ENCODE measurements around the gene KIF18B. TPM values are rescaled to one million over a fixed set of nuclear protein-coding genes. Genes with fewer than 3 reads are reported as not detected.

KIF18B gene
- total RNA-seq, 2 experiments from 2014 or later, result 104 to 113 TPM

DNA sequence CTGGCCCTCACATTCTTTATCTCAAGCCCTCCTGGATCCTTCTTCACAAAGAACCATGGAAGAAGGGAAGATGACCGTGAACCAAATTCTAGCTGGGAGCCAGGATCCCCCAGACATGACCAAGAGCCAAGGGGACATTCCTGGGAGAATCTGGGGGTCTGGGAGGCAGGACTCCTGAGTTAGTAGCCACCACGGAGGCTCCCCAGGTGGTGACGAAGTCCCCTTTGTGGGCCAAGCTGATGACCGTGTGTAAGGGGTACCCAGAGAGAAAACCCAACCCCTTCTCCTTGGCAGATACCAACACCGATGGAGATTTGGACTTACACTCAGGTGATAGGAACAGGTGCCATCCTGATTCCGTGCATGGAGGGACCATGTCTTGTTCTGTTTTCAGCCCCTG, 25.4 kb downstream of the KIF18B start:
- Mint-ChIP-seq H3K9me3 (ENCODE audit: insufficient read depth) (no peaks in the 10 kb centered on the region), H3K27me3 (ENCODE audit: low read depth) (peaks cover 11% of the 10 kb centered on the region), H3K27ac (no peak overlapping the region), H3K4me1 (ENCODE audit: low read depth) (peaks cover 6% of the 10 kb centered on the region), H3K4me3 (no peak overlapping the region), H3K36me3 (ENCODE audit: low read depth) (peaks cover 19% of the 10 kb centered on the region)
- ATAC-seq, result no peak
- ChIA-PET POLR2A (interaction anchor here (1.2 to 2.1 kb wide), 2 partner anchors 25 to 26 kb away, joined by 3 to 5 read pairs; partner anchors contain the start of gene KIF18B), CTCF (interaction anchor here (4.2 kb wide), 1 partner anchor 99 kb away, joined by 78 read pairs; no protein-coding TSS in a partner anchor)
- DNase-seq, result no peak

GRCh38 chr17:44921122-44921882, 26.3 kb downstream of the KIF18B start:
- no peaks in the 10 kb centered on the region for H3K9me3 Mint-ChIP-seq (ENCODE audit: insufficient read depth)
- no peak for ATAC-seq
- H3K4me3 Mint-ChIP-seq, result no peak overlapping the region
- H3K27me3 Mint-ChIP-seq (ENCODE audit: low read depth), result peaks cover 11% of the 10 kb centered on the region
- CTCF ChIA-PET, result interaction anchor here (1.0 to 4.2 kb wide), 12 partner anchors 11 to 276 kb away, joined by 3 to 78 read pairs (median 8); partner anchors contain the start of genes ACBD4 and EFTUD2
- no peak overlapping the region for H3K27ac Mint-ChIP-seq
- H3K4me1 Mint-ChIP-seq (ENCODE audit: low read depth), result peaks cover 6% of the 10 kb centered on the region
- no peak for DNase-seq
- peaks cover 13% of the 10 kb centered on the region for H3K36me3 Mint-ChIP-seq (ENCODE audit: low read depth)
- POLR2A ChIA-PET, result interaction anchor here (1.3 to 2.1 kb wide), 3 partner anchors 9 to 27 kb away, joined by 3 to 5 read pairs (median 3); partner anchors contain the start of gene KIF18B

GRCh38 chr17:44920565-44920940, 27.0 kb downstream of the KIF18B start:
- CTCF ChIA-PET, result interaction anchor here (0.6 to 4.2 kb wide), 25 partner anchors 10 to 277 kb away, joined by 3 to 78 read pairs (median 4); partner anchors contain the start of genes ACBD4, C1QL1 and EFTUD2
- ATAC-seq, result no peak

DNA sequence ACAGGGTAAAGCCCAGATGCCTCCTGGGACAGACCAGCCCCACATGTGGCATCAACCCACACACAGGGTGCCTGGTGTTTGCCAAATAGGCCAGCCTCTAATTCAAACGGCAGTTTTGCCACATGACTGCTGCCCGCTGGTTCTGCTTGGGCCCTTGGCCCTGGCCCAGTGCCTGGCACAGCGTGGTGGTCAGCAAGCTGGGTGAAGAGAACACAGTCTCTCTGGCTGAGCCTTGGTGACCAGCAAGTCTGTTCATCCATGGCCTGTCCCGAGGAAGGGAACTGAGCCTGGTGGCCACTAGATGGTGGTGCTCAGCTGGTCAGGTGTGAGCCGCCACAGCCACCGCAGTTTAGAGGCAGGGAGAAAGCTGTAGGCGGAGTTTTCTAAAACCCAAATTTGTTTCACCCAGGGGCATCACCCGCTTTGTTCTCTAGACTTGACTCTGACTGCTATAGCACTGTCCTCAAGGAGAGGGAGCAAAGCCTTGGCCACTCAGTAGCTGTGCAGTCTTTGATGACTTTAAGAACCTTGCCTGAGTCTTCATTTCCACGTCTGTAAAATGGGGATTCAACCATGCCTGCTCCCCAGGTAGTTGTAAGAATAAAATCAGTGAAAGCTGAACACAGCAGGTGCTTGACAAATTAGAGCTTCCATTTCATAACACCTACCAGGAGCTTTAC, 27.5 kb downstream of the KIF18B start:
- no peak overlapping the region for H3K4me3 Mint-ChIP-seq
- H3K9me3 Mint-ChIP-seq (ENCODE audit: insufficient read depth), result no peaks in the 10 kb centered on the region
- H3K27me3 Mint-ChIP-seq (ENCODE audit: low read depth), result peaks cover 11% of the 10 kb centered on the region
- POLR2A ChIA-PET, result interaction anchor here (1.3 to 2.1 kb wide), 3 partner anchors 11 to 28 kb away, joined by 3 to 5 read pairs (median 3); partner anchors contain the start of gene KIF18B
- H3K4me1 Mint-ChIP-seq (ENCODE audit: low read depth), result peaks cover 6% of the 10 kb centered on the region
- CTCF ChIA-PET, result interaction anchor here (0.6 to 4.2 kb wide), 26 partner anchors 9 to 277 kb away, joined by 3 to 78 read pairs (median 4); partner anchors contain the start of genes ACBD4, C1QL1 and EFTUD2
- no peak overlapping the region for H3K27ac Mint-ChIP-seq
- ATAC-seq, result peak; percentile 84
- peak; percentile 76 for DNase-seq
- H3K36me3 Mint-ChIP-seq (ENCODE audit: low read depth), result peaks cover 4% of the 10 kb centered on the region

More at GRCh38 chr17:44920565-44920940, 27.0 kb downstream of the KIF18B start:
- POLR2A ChIA-PET, result interaction anchor here (1.3 to 2.1 kb wide), 3 partner anchors 10 to 27 kb away, joined by 3 to 5 read pairs (median 3); partner anchors contain the start of gene KIF18B
- Mint-ChIP-seq H3K36me3 (ENCODE audit: low read depth) (peaks cover 5% of the 10 kb centered on the region), H3K27me3 (ENCODE audit: low read depth) (peaks cover 11% of the 10 kb centered on the region), H3K4me3 (no peak overlapping the region), H3K27ac (no peak overlapping the region), H3K4me1 (ENCODE audit: low read depth) (peaks cover 6% of the 10 kb centered on the region), H3K9me3 (ENCODE audit: insufficient read depth) (no peaks in the 10 kb centered on the region)
- DNase-seq, result no peak

DNA sequence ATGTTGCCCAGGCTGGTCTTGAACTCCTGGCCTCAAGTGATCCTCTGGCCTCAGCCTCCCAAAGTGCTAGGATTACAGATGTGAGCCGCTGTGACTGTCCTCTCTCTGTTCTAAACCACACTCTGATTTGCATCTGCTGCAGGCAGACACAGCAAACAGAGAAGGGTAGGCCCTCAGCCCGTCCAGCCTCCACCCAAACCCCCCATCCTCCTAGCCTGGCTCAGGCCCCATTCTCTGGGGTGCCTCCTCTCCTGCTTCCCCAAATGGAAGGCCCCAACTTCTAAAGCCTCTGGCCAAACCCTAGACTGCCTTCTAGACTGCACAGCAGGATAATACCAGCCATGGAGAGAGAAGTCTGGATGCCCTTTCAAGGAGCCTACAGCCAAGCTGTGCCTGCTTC, 28.2 kb downstream of the KIF18B start:
- no peaks in the 10 kb centered on the region for H3K9me3 Mint-ChIP-seq (ENCODE audit: insufficient read depth)
- POLR2A ChIA-PET, result no interaction called here
- ATAC-seq (no peak), DNase-seq (no peak)
- CTCF ChIA-PET, result interaction anchor here (1.0 to 4.2 kb wide), 16 partner anchors 9 to 230 kb away, joined by 3 to 78 read pairs (median 5); partner anchors contain the start of genes ACBD4 and C1QL1
- peaks cover 11% of the 10 kb centered on the region for H3K27me3 Mint-ChIP-seq (ENCODE audit: low read depth)
- no peaks in the 10 kb centered on the region for H3K36me3 Mint-ChIP-seq (ENCODE audit: low read depth)
- no peak overlapping the region for H3K27ac Mint-ChIP-seq
- no peak overlapping the region for H3K4me3 Mint-ChIP-seq
- H3K4me1 Mint-ChIP-seq (ENCODE audit: low read depth), result peaks cover 6% of the 10 kb centered on the region

DNA sequence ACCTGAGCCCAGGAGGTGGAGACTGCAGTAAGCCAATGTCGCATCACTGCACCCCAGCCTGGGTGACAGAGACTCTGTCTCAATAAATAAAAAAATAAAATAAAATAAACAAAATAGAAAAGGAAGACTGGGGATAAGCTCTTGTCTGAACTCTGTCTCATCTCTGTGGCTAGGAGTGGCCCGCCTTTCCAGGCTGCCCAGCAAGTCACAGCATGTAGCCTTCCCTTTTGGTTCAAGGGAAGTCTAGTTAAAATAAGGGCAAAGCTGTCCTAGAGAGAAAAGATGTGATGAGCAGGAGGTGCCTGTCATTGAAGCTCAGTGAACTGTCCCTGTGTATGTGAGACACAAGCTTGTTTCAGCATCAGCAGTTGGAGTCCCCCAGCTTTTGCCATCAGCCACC, 29.6 kb downstream of the KIF18B start:
- no peaks in the 10 kb centered on the region for H3K36me3 Mint-ChIP-seq (ENCODE audit: low read depth)
- no peak for ATAC-seq
- H3K9me3 Mint-ChIP-seq (ENCODE audit: insufficient read depth), result no peaks in the 10 kb centered on the region
- no peak for DNase-seq
- H3K27ac Mint-ChIP-seq, result no peak overlapping the region
- H3K4me3 Mint-ChIP-seq, result no peak overlapping the region
- ChIA-PET POLR2A (interaction anchor here (1.2 kb wide), 1 partner anchor 19 kb away, joined by 3 read pairs; no protein-coding TSS in a partner anchor), CTCF (interaction anchor here (0.9 to 1.3 kb wide), 5 partner anchors 8 to 217 kb away, joined by 3 to 5 read pairs (median 5); partner anchors contain the start of gene ACBD4)
- peaks cover 17% of the 10 kb centered on the region for H3K27me3 Mint-ChIP-seq (ENCODE audit: low read depth)
- peaks cover 11% of the 10 kb centered on the region for H3K4me1 Mint-ChIP-seq (ENCODE audit: low read depth)

- POLR2A ChIA-PET, result interaction anchor here (1.2 kb wide), 1 partner anchor 19 kb away, joined by 3 read pairs; no protein-coding TSS in a partner anchor
- Mint-ChIP-seq H3K27me3 (ENCODE audit: low read depth) (peaks cover 22% of the 10 kb centered on the region), H3K4me3 (no peak overlapping the region), H3K9me3 (ENCODE audit: insufficient read depth) (no peaks in the 10 kb centered on the region), H3K36me3 (ENCODE audit: low read depth) (no peaks in the 10 kb centered on the region), H3K4me1 (ENCODE audit: low read depth) (peaks cover 13% of the 10 kb centered on the region), H3K27ac (no peak overlapping the region)
- CTCF ChIA-PET, result interaction anchor here (1.2 kb wide), 1 partner anchor 218 kb away, joined by 5 read pairs; the partner anchor contains the start of gene ACBD4
- no peak for DNase-seq
- no peak for ATAC-seq
Observed at GRCh38 chr17:44917456-44917855, 30.1 kb downstream of the KIF18B start.

DNA sequence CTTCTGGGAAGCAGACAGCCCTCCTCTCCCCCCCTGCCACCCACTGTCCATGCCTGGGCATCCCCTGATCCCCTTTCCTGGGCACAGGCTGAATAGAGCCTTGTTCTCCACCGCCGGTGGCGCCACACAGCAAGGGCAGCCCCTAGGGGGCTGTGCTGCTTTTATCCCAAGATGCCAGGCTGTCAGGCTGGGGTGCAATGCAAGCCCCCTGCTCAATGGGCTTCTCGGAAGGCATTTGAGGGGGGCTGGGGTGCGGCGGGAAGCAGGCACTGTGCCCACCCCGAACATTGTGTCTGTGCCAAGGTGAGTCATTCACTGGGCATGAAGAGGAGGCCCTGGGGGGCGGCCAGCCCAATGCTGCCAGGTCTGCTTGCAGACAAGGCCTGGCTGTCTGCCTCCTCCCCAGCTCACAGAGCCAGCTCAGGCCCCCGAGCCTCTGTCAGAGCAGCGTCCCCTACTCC, 30.8 kb downstream of the KIF18B start:
- Mint-ChIP-seq H3K4me3 (no peak overlapping the region), H3K9me3 (ENCODE audit: insufficient read depth) (no peaks in the 10 kb centered on the region), H3K27me3 (ENCODE audit: low read depth) (peaks cover 27% of the 10 kb centered on the region), H3K4me1 (ENCODE audit: low read depth) (peaks cover 15% of the 10 kb centered on the region), H3K27ac (no peak overlapping the region), H3K36me3 (ENCODE audit: low read depth) (no peaks in the 10 kb centered on the region)
- DNase-seq (no peak), ATAC-seq (no peak)
- POLR2A ChIA-PET, result interaction anchor here (1.2 kb wide), 1 partner anchor 18 kb away, joined by 3 read pairs; no protein-coding TSS in a partner anchor
- CTCF ChIA-PET, result no interaction called here

- ChIA-PET CTCF (interaction anchor here (1.5 kb wide), 1 partner anchor 220 kb away, joined by 3 read pairs; the partner anchor contains the start of gene ACBD4), POLR2A (no interaction called here)
- peaks cover 18% of the 10 kb centered on the region for H3K4me1 Mint-ChIP-seq (ENCODE audit: low read depth)
- no peak overlapping the region for H3K4me3 Mint-ChIP-seq
- no peaks in the 10 kb centered on the region for H3K36me3 Mint-ChIP-seq (ENCODE audit: low read depth)
- DNase-seq (no peak), ATAC-seq (no peak)
- H3K9me3 Mint-ChIP-seq (ENCODE audit: insufficient read depth), result no peaks in the 10 kb centered on the region
- H3K27ac Mint-ChIP-seq, result no peak overlapping the region
- H3K27me3 Mint-ChIP-seq (ENCODE audit: low read depth), result peaks cover 28% of the 10 kb centered on the region
Observed at GRCh38 chr17:44915862-44916780, 31.5 kb downstream of the KIF18B start.

DNA sequence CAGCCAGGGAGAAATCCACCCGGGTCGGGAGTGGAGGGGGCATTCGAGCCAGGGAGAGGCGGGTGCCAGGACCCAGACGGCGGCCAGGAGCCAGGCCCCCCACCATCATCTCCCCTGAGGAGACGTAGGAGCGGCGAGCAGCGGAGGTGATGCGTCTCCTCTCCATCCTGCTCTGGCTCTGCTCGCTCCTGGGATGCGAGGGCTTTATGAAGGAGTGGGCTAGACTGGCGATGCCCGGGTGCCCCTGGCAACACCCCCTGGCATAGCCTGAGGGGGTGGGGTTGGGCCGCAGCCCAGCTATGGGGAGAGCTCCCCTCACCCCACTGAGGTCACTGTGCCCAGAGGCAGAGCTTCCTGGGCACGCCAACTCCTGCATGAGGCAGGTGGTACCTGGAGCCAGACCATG, 32.2 kb downstream of the KIF18B start, which contains the start of gene GFAP:
GFAP (minus strand) TSS at position 180 of the 406 bp plus-strand sequence; CDS start at position 166, 14 bp downstream.
- Mint-ChIP-seq H3K27me3 (ENCODE audit: low read depth) (peaks cover 27% of the 10 kb centered on the region), H3K27ac (no peak within 1 kb of the TSS), H3K4me3 (no peak within 1 kb of the TSS), H3K4me1 (ENCODE audit: low read depth) (peaks cover 22% of the 10 kb centered on the region), H3K36me3 (ENCODE audit: low read depth) (no peaks in the 10 kb centered on the region), H3K9me3 (ENCODE audit: insufficient read depth) (no peaks in the 10 kb centered on the region)
- DNase-seq (no peak), ATAC-seq (no peak)
- CTCF ChIA-PET, result interaction anchor here (1.5 kb wide), 1 partner anchor 220 kb away, joined by 3 read pairs; the partner anchor contains the start of gene ACBD4
- POLR2A ChIA-PET, result no interaction called here

Data from activated CD8-positive, alpha-beta T cell treated with anti-CD3 and anti-CD28 coated beads, Interleukin-2, amount 10 ng/mL, durations not matched to agents 7 days and 5 days (primary cell).